Measurements from ENCODE around the gene DIS3L2.

DIS3L2 gene

DNA sequence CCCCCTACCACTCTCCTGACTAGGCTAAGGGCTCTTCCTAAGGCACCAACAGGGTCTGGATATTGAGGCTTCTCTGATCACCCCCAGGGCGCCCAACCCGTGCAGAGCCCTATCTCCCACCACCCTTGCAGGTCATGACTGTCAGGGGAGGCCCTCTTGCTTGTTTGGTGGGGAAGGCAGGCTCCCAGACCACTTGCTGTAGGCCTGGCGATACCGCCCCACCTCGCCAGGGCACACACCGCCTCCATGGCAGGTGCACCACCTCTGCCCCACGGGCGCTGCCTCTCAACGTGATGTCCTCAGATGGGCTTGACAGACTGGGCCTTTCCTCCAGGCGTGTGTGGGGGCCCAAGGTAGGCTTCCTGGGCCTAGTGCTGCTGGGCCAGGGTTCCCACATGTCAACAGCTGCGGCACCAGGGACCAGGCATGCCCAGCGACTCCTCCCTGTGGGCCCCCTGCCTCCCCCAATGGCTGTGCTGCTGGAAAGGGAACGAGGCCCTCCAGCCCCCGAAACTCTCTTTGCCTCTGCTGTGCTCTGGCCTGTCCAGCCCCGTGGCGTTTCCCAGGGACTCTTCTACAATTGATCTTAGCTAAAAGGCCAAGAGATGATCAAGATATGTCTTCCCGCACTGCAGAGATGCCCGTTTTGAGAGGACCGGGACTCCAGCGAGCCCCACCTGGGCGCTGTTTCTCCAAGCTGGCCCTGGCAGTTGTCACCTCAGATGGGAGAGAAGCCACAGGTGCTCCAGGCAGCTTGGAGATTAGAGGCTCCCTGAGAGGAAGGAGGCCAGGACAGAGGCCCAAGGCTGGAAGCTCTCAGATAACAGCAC is 42.8 kb upstream of the DIS3L2 start:
- ATAC-seq = no peak

DNA sequence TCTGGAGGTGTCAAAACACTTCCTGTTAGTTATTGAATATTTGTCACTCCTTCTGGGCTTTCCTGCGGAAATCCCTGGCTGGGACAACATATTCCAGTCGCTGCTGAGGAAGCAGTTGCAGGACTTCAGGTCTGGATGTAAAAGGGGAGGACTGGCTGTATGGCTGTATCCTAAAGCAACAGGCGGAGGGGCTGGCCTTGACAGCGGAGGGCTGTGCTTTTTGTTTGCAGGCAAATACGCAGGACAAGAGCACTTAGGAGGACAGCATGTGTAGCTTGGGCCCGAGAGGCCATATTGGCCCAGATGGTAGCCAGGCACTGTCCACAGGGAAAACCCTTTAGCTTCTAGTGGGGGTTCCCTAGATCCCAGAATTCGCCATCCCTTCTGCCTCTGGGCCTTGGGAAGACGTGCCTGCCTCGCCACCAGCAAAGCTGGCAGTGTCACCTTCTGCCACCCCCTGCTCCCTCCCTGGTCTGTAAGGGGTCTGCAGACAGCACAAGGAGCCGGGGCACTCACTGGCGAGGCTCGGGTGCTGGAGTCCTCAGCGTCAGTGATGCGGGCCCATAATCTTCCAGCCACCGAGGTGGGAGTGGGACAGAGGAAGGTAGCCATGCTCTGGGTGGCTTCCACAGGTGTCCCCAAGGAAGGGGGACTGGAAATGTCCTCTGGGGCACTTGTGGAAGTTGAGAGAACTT is 42.0 kb upstream of the DIS3L2 start:
- no peak for TF ChIP-seq CSDC2 (CRISPR knock-in tag; IDR thresholded peaks at IDR 0.05)
- TF ChIP-seq TOX (CRISPR knock-in tag; IDR thresholded peaks at IDR 0.05; ENCODE audit: borderline replicate concordance) = no peak
- no peak for TF ChIP-seq SNAI2 (CRISPR knock-in tag; IDR thresholded peaks at IDR 0.05)
- TF ChIP-seq, protein P1, sequence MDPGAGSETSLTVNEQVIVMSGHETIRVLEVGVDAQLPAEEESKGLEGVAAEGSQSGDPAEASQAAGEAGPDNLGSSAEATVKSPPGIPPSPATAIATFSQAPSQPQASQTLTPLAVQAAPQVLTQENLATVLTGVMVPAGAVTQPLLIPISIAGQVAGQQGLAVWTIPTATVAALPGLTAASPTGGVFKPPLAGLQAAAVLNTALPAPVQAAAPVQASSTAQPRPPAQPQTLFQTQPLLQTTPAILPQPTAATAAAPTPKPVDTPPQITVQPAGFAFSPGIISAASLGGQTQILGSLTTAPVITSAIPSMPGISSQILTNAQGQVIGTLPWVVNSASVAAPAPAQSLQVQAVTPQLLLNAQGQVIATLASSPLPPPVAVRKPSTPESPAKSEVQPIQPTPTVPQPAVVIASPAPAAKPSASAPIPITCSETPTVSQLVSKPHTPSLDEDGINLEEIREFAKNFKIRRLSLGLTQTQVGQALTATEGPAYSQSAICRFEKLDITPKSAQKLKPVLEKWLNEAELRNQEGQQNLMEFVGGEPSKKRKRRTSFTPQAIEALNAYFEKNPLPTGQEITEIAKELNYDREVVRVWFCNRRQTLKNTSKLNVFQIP (CRISPR knock-in tag; IDR thresholded peaks at IDR 0.05; ENCODE audit: borderline replicate concordance, low read depth) = no peak
- no peak for TF ChIP-seq ZFP3 (CRISPR knock-in tag; IDR thresholded peaks at IDR 0.05)
- TF ChIP-seq PATZ1 (CRISPR knock-in tag; IDR thresholded peaks at IDR 0.05; ENCODE audit: borderline replicate concordance) = no peak
- no peak for TF ChIP-seq BACH2 (CRISPR knock-in tag; IDR thresholded peaks at IDR 0.05; ENCODE audit: borderline replicate concordance)
- no peak for TF ChIP-seq RARB (CRISPR knock-in tag; IDR thresholded peaks at IDR 0.05)
- TF ChIP-seq TCF4 (CRISPR knock-in tag; IDR thresholded peaks at IDR 0.05; ENCODE audit: borderline replicate concordance) = no peak
- no peak for TF ChIP-seq ISL1 (CRISPR knock-in tag; IDR thresholded peaks at IDR 0.05)
- no peak for TF ChIP-seq PPARA (CRISPR knock-in tag; IDR thresholded peaks at IDR 0.05; ENCODE audit: borderline replicate concordance)
- no peak for TF ChIP-seq ARNTL (CRISPR knock-in tag; IDR thresholded peaks at IDR 0.05; ENCODE audit: borderline replicate concordance, low read depth)
- TF ChIP-seq CREB5 (CRISPR knock-in tag; IDR thresholded peaks at IDR 0.05; ENCODE audit: low read depth) = no peak
- TF ChIP-seq, protein P2, sequence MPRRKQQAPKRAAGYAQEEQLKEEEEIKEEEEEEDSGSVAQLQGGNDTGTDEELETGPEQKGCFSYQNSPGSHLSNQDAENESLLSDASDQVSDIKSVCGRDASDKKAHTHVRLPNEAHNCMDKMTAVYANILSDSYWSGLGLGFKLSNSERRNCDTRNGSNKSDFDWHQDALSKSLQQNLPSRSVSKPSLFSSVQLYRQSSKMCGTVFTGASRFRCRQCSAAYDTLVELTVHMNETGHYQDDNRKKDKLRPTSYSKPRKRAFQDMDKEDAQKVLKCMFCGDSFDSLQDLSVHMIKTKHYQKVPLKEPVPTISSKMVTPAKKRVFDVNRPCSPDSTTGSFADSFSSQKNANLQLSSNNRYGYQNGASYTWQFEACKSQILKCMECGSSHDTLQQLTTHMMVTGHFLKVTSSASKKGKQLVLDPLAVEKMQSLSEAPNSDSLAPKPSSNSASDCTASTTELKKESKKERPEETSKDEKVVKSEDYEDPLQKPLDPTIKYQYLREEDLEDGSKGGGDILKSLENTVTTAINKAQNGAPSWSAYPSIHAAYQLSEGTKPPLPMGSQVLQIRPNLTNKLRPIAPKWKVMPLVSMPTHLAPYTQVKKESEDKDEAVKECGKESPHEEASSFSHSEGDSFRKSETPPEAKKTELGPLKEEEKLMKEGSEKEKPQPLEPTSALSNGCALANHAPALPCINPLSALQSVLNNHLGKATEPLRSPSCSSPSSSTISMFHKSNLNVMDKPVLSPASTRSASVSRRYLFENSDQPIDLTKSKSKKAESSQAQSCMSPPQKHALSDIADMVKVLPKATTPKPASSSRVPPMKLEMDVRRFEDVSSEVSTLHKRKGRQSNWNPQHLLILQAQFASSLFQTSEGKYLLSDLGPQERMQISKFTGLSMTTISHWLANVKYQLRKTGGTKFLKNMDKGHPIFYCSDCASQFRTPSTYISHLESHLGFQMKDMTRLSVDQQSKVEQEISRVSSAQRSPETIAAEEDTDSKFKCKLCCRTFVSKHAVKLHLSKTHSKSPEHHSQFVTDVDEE (CRISPR knock-in tag; IDR thresholded peaks at IDR 0.05) = no peak
- TF ChIP-seq ZFP30 (CRISPR knock-in tag; IDR thresholded peaks at IDR 0.05) = no peak
- ATAC-seq = no peak

More for the DNA sequence above, 42.8 kb upstream of the DIS3L2 start:
- TF ChIP-seq, protein P1 (CRISPR knock-in tag; IDR thresholded peaks at IDR 0.05; ENCODE audit: borderline replicate concordance, low read depth) = no peak
- TF ChIP-seq ZNF565 (CRISPR knock-in tag; conservative IDR thresholded peaks at IDR 0.05; ENCODE audit: low read depth) (no peak), ZFP30 (CRISPR knock-in tag; IDR thresholded peaks at IDR 0.05) (no peak), ESRRG (CRISPR knock-in tag; IDR thresholded peaks at IDR 0.05) (no peak), ZNF70 (CRISPR knock-in tag; IDR thresholded peaks at IDR 0.05) (no peak), TOX (CRISPR knock-in tag; IDR thresholded peaks at IDR 0.05; ENCODE audit: borderline replicate concordance) (no peak)

- TF ChIP-seq ZFP3 (CRISPR knock-in tag; IDR thresholded peaks at IDR 0.05) (no peak), GLIS3 (CRISPR knock-in tag; IDR thresholded peaks at IDR 0.05) (no peak), CREB5 (CRISPR knock-in tag; IDR thresholded peaks at IDR 0.05; ENCODE audit: low read depth) (no peak)
- ATAC-seq = no peak
Measured at GRCh38 chr2:231920366-231920765, 41.1 kb upstream of the DIS3L2 start.

All from SK-N-SH treated with all-trans-retinoic acid at 6 μM for 48 hours (cell line).